C4-2B (cell line): ENCODE measurements around the gene ZNF407.

Experiments used
- H3K27ac ChIP-seq: fragments of 450-650 bp; 2 replicates; pipeline ENCODE4 v1.5.1; 2017
- CTCF ChIP-seq: fragments of 450-650 bp; conservative IDR thresholded peaks from 2 replicates; pipeline ENCODE4 v1.5.1; 2017; ENCODE audit warnings: mild to moderate bottlenecking
- ZFX ChIP-seq: fragments of 450-650 bp; IDR thresholded peaks from 2 replicates; pipeline ENCODE4 v1.6.1; 2017

ZNF407 gene

GRCh38 chr18:75067996-75068645, 470.5 kb downstream of the ZNF407 start:
- TF ChIP-seq CTCF, result no peak
- no peak for TF ChIP-seq ZFX
- no peak overlapping the region for H3K27ac ChIP-seq

GRCh38 chr18:75068682-75069435, 471.2 kb downstream of the ZNF407 start:
- H3K27ac ChIP-seq, result 0 out of 2 replicates have a peak overlapping the region, but pooled peaks have one; percentile 76
- TF ChIP-seq CTCF, result no peak
- no peak for TF ChIP-seq ZFX

GRCh38 chr18:75070235-75070624, 472.6 kb downstream of the ZNF407 start:
- TF ChIP-seq CTCF (no peak), ZFX (no peak)
- peak overlapping the region; percentile 76 for H3K27ac ChIP-seq

- H3K27ac ChIP-seq, result peak overlapping the region; percentile 76
These were observed 473.2 kb downstream of the ZNF407 start for GRCh38 chr18:75070625-75071483.

GRCh38 chr18:75071484-75071785, 473.8 kb downstream of the ZNF407 start:
- peak overlapping the region; percentile 76 for H3K27ac ChIP-seq

More at GRCh38 chr18:75070625-75071483, 473.2 kb downstream of the ZNF407 start:
- TF ChIP-seq CTCF, result no peak
- no peak for TF ChIP-seq ZFX

GRCh38 chr18:75071866-75072671, 474.4 kb downstream of the ZNF407 start:
- no peak for TF ChIP-seq ZFX
- no peak for TF ChIP-seq CTCF
- H3K27ac ChIP-seq, result peak overlapping the region; percentile 76

More at GRCh38 chr18:75071484-75071785, 473.8 kb downstream of the ZNF407 start:
- TF ChIP-seq ZFX (no peak), CTCF (no peak)
